H1 (cell line): ENCODE measurements around the gene MAP4K5.

Source experiments
- SP2 ChIP-seq: IDR thresholded peaks from 2 replicates; pipeline ENCODE4 v1.6.1; 2012; ENCODE audit warnings: mild to moderate bottlenecking, low read length, inconsistent platforms
- TF ChIP-seq, protein P1 (sequence below), 3 experiments: IDR thresholded peaks; 1 replicate in 2 of 3; 2 replicates in 1 of 3; pipeline versions ENCODE4 v1.5.1 to v1.6.1; 2011; ENCODE audit warnings: low read length in 3 of 3, mild to moderate bottlenecking in 3 of 3, inconsistent platforms in 2 of 3, low read depth in 1 of 3, moderate library complexity in 1 of 3; ENCODE audit not compliant: insufficient read depth in 1 of 3; ENCODE audit errors: control extremely low read depth in 1 of 3

DNA sequence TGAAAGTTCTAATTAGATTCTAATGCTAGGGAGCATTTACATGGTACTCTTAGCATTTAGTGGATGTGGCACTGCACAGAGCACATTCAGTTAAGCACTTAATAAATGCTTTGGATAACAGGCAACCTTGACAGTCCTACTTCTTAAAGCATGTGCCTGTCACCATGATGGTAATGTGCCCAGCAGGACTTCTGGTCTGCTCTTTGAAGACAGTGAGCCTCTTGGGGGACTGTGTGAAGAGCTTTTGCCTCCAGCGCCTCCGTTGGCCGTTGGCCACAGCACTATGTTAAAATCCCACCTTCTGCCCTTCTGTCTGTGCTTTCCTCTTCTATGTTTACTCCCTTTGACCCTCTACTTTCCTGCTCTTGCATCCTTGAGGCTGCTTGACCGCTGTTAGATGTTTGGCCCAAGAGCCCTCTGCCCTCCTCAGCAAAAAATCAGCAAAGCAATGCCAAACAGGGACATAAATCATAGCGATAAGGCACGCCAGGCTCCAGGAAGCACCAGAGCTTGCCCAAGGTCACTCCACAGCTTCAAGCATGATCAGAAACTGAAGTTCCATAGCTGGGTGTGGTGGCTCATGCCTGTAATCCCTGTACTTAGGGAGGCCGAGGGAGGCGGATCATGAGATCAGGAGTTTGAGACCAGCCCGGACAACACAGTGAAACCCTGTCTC, 144.0 kb downstream of the MAP4K5 start:
- TF ChIP-seq, protein P1, sequence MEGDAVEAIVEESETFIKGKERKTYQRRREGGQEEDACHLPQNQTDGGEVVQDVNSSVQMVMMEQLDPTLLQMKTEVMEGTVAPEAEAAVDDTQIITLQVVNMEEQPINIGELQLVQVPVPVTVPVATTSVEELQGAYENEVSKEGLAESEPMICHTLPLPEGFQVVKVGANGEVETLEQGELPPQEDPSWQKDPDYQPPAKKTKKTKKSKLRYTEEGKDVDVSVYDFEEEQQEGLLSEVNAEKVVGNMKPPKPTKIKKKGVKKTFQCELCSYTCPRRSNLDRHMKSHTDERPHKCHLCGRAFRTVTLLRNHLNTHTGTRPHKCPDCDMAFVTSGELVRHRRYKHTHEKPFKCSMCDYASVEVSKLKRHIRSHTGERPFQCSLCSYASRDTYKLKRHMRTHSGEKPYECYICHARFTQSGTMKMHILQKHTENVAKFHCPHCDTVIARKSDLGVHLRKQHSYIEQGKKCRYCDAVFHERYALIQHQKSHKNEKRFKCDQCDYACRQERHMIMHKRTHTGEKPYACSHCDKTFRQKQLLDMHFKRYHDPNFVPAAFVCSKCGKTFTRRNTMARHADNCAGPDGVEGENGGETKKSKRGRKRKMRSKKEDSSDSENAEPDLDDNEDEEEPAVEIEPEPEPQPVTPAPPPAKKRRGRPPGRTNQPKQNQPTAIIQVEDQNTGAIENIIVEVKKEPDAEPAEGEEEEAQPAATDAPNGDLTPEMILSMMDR (IDR thresholded peaks at IDR 0.05; ENCODE audit: control extremely low read depth in 1 of 3, insufficient read depth in 1 of 3, low read depth in 1 of 3, low read length in 3 of 3): peak in 2 of 3 experiments; percentile 25 to 52; a peak in 3 of 4 replicates
- TF ChIP-seq SP2: no peak
